Tibial nerve (tissue), 4 donors: ENCODE measurements around the gene ZNF408.

Experiments
- CTCF ChIP-seq, 5 experiments: fragments of 200-600 bp in 3 of 5; fragments of 450-650 bp in 2 of 5; sonication (generic) in 3 of 5; IDR thresholded peaks; one replicate each; pipeline ENCODE4 v1.5.1; 2016 to 2019; ENCODE audit warnings: antibody characterized with exemption in 5 of 5, mild to moderate bottlenecking in 3 of 5, moderate library complexity in 2 of 5
- EP300 ChIP-seq, 2 donors: sonication (generic); formaldehyde crosslinking; IDR thresholded peaks; one replicate each; pipeline ENCODE4 v1.6.1; 2017; ENCODE audit warnings: antibody characterized with exemption in 2 of 2, mild to moderate bottlenecking in 1 of 2
- POLR2A ChIP-seq, 2 donors: fragments of 450-650 bp; IDR thresholded peaks; one replicate each; pipeline ENCODE4 v1.6.1; 2017; ENCODE audit warnings: antibody characterized with exemption in 2 of 2, mild to moderate bottlenecking in 2 of 2, moderate library complexity in 2 of 2

GRCh38 chr11:46743693-46744339 lies 43.0 kb downstream of the ZNF408 start:
- TF ChIP-seq CTCF (IDR thresholded peaks at IDR 0.05) (no peak), EP300 (IDR thresholded peaks at IDR 0.05) (no peak), POLR2A (IDR thresholded peaks at IDR 0.05) (no peak)
